Measurements from ENCODE around the gene DUSP3. TPM values are rescaled to one million over a fixed set of nuclear protein-coding genes. Genes with fewer than 3 reads are reported as not detected.

Gene DUSP3
- total RNA-seq, 4 donors from 2014 or later, result 28.4 to 88.1 (median 39.8) TPM

GRCh38 chr17:43732958-43733357, 45.8 kb downstream of the DUSP3 start:
- TF ChIP-seq CTCF (IDR thresholded peaks at IDR 0.05), result no peak
- no peak for TF ChIP-seq POLR2A (IDR thresholded peaks at IDR 0.05)
- intact Hi-C loops (cut with DNase I; ENCODE audit: low total_unique reads), result no loop called here
- H3K36me3 ChIP-seq, result no peaks in the 10 kb centered on the region
- no peak overlapping the region for H3K4me3 ChIP-seq
- DNase-seq, result no peak
- H3K27ac ChIP-seq, result no peak overlapping the region
- no peaks in the 10 kb centered on the region for H3K4me1 ChIP-seq
- no peaks in the 10 kb centered on the region for H3K9me3 ChIP-seq
- no peaks in the 10 kb centered on the region for H3K27me3 ChIP-seq

- Histone ChIP-seq H3K27me3 (no peaks in the 10 kb centered on the region), H3K4me1 (no peaks in the 10 kb centered on the region), H3K27ac (no peak overlapping the region), H3K9me3 (no peaks in the 10 kb centered on the region), H3K4me3 (no peak overlapping the region), H3K36me3 (no peaks in the 10 kb centered on the region)
- intact Hi-C loops (cut with DNase I; ENCODE audit: low total_unique reads), result no loop called here
- TF ChIP-seq CTCF (IDR thresholded peaks at IDR 0.05), result no peak
- TF ChIP-seq POLR2A (IDR thresholded peaks at IDR 0.05), result no peak
- no peak for DNase-seq
Measured at GRCh38 chr17:43728081-43728480, 50.7 kb downstream of the DUSP3 start.

GRCh38 chr17:43723697-43724359, 54.9 kb downstream of the DUSP3 start:
- intact Hi-C loops (cut with DNase I; ENCODE audit: low total_unique reads), result no loop called here
- H3K9me3 ChIP-seq, result no peaks in the 10 kb centered on the region

GRCh38 chr17:43722870-43723665, 55.7 kb downstream of the DUSP3 start:
- Histone ChIP-seq H3K4me3 (no peak overlapping the region), H3K27me3 (no peaks in the 10 kb centered on the region), H3K9me3 (no peaks in the 10 kb centered on the region), H3K36me3 (no peaks in the 10 kb centered on the region), H3K27ac (no peak overlapping the region), H3K4me1 (no peaks in the 10 kb centered on the region)
- DNase-seq, result no peak
- TF ChIP-seq CTCF (IDR thresholded peaks at IDR 0.05) (no peak), POLR2A (IDR thresholded peaks at IDR 0.05) (no peak)
- intact Hi-C loops (cut with DNase I; ENCODE audit: low total_unique reads), result no loop called here

More at GRCh38 chr17:43723697-43724359, 54.9 kb downstream of the DUSP3 start:
- no peaks in the 10 kb centered on the region for H3K4me1 ChIP-seq
- DNase-seq, result no peak
- no peaks in the 10 kb centered on the region for H3K27me3 ChIP-seq
- H3K36me3 ChIP-seq, result no peaks in the 10 kb centered on the region
- TF ChIP-seq POLR2A (IDR thresholded peaks at IDR 0.05), result no peak
- no peak for TF ChIP-seq CTCF (IDR thresholded peaks at IDR 0.05)
- H3K4me3 ChIP-seq, result no peak overlapping the region
- H3K27ac ChIP-seq, result no peak overlapping the region

GRCh38 chr17:43722269-43722619, 56.5 kb downstream of the DUSP3 start:
- DNase-seq, result no peak
- intact Hi-C loops (cut with DNase I; ENCODE audit: low total_unique reads), result no loop called here
- no peak for TF ChIP-seq CTCF (IDR thresholded peaks at IDR 0.05)
- no peak for TF ChIP-seq POLR2A (IDR thresholded peaks at IDR 0.05)
- no peaks in the 10 kb centered on the region for H3K36me3 ChIP-seq
- no peaks in the 10 kb centered on the region for H3K4me1 ChIP-seq
- no peaks in the 10 kb centered on the region for H3K9me3 ChIP-seq
- no peaks in the 10 kb centered on the region for H3K27me3 ChIP-seq
- H3K27ac ChIP-seq, result no peak overlapping the region
- H3K4me3 ChIP-seq, result no peak overlapping the region

All from uterus (tissue), 4 donors.